K562 (cell line): ENCODE measurements around the gene ZNF585A. TPM values are rescaled to one million over a fixed set of nuclear protein-coding genes. Genes with fewer than 3 reads are reported as not detected.

Source experiments
- ATF7 ChIP-seq: fragments of 450-650 bp; IDR thresholded peaks from 2 replicates; pipeline ENCODE4 v1.7.1; 2014; ENCODE audit warnings: mild to moderate bottlenecking, moderate library complexity
- CBFB ChIP-seq: sonication (generic); formaldehyde crosslinking; IDR thresholded peaks from 2 replicates; pipeline ENCODE4 v1.4.0; 2020; ENCODE audit warnings: mild to moderate bottlenecking, missing genetic modification reagents
- CTBP1 ChIP-seq: fragments of 450-650 bp; IDR thresholded peaks from 2 replicates; pipeline ENCODE4 v1.6.1; 2016; ENCODE audit warnings: borderline replicate concordance
- GABPA ChIP-seq: fragments of 200-800 bp; sonication (Bioruptor generic); conservative IDR thresholded peaks from 2 replicates; pipeline ENCODE4 v1.6.1; 2016; ENCODE audit warnings: low read depth, missing genetic modification characterization, missing compliant biosample characterization
- HNRNPL ChIP-seq: fragments of 200-400 bp; formaldehyde crosslinking; IDR thresholded peaks from 2 replicates; pipeline ENCODE4 v1.6.1; 2017; ENCODE audit warnings: low read depth, mild to moderate bottlenecking, low read length
- KDM4B ChIP-seq, 2 experiments: fragments of 450-650 bp in 1 of 2; sonication (generic) in 1 of 2; IDR thresholded peaks; 2 replicates each; pipeline ENCODE4 v1.6.1; 2016 to 2017; ENCODE audit warnings: borderline replicate concordance in 2 of 2, antibody characterized with exemption in 1 of 2, low read depth in 1 of 2, mild to moderate bottlenecking in 1 of 2
- NCOA1 ChIP-seq: fragments of 450-650 bp; IDR thresholded peaks from 2 replicates; pipeline ENCODE4 v1.6.1; 2016; ENCODE audit warnings: low read depth
- NR1H2 ChIP-seq: sonication (generic); formaldehyde crosslinking; IDR thresholded peaks from 2 replicates; pipeline ENCODE4 v1.4.0; 2020; ENCODE audit warnings: mild to moderate bottlenecking, missing genetic modification reagents
- PCBP2 ChIP-seq: fragments of 200-400 bp; formaldehyde crosslinking; IDR thresholded peaks from 2 replicates; pipeline ENCODE4 v1.6.1; 2018; ENCODE audit warnings: low read length, low read depth, mild to moderate bottlenecking, moderate library complexity; ENCODE audit not compliant: poor library complexity, severe bottlenecking
- RBM39 ChIP-seq: fragments of 200-400 bp; formaldehyde crosslinking; optimal IDR thresholded peaks from 2 replicates; pipeline ENCODE3; 2018; ENCODE audit warnings: low read depth, low read length
- RHOXF2B ChIP-seq: fragments of 250-450 bp; sonication (Bioruptor Pico); conservative IDR thresholded peaks from 2 replicates; pipeline ENCODE4 v1.5.1; 2021
- SMAD4 ChIP-seq: fragments of 250-450 bp; sonication (Bioruptor Pico); conservative IDR thresholded peaks from 2 replicates; pipeline ENCODE4 v1.8.0; 2021; ENCODE audit warnings: inconsistent platforms, mild to moderate bottlenecking, moderate library complexity
- ZBTB7A ChIP-seq: IDR thresholded peaks from 2 replicates; pipeline ENCODE4 v1.6.1; 2011; ENCODE audit warnings: low read depth, mild to moderate bottlenecking, low read length, moderate library complexity, borderline replicate concordance; ENCODE audit not compliant: control insufficient read depth
- ZFP36 ChIP-seq: fragments of 150-350 bp; IDR thresholded peaks from 2 replicates; pipeline ENCODE4 v1.6.1; 2018; ENCODE audit warnings: low read length, low read depth; ENCODE audit not compliant: partially characterized antibody
- ZNF124 ChIP-seq: sonication (generic); formaldehyde crosslinking; IDR thresholded peaks from 2 replicates; pipeline ENCODE4 v1.8.1; 2022; ENCODE audit warnings: missing genetic modification reagents
- ZNF592 ChIP-seq: fragments of 450-650 bp; IDR thresholded peaks from 2 replicates; pipeline ENCODE4 v1.6.1; 2017; ENCODE audit warnings: antibody characterized with exemption, mild to moderate bottlenecking
- ZNF764 ChIP-seq: fragments of 250-450 bp; sonication (Bioruptor Pico); IDR thresholded peaks from 2 replicates; pipeline ENCODE4 v1.4.0; 2020; ENCODE audit warnings: low read depth, mild to moderate bottlenecking, moderate library complexity
- polyA plus RNA-seq, 8 experiments: library from polyadenylated mRNA; depleted of rRNA in 4 of 8; stranded (reverse) in 5 of 8; unstranded in 3 of 8; fragments of >200 nt; fragmentation: Nextera tagmentation in 2 of 8; fragmentation: Illumina TruSeq in 1 of 8; extraction: Ambion mirVana in 2 of 8; extraction: Trizol in 1 of 8; gene quantifications; 2 replicates each; pipeline versions ENCODE4 v1.2.1 to v1.2.3, GENCODE V29; 2011 to 2014; ENCODE audit warnings: inconsistent platforms in 1 of 8, missing spikeins in 1 of 8
- total RNA-seq, 7 experiments: library from RNA; depleted of rRNA in 6 of 7; stranded (reverse); fragments of >200 nt in 6 of 7; fragmentation: Illumina TruSeq in 2 of 7; extraction: Trizol in 2 of 7; gene quantifications; 2 replicates each; pipeline versions ENCODE4 v1.2.1 to v1.2.3, GENCODE V29; 2011 to 2021; ENCODE audit warnings: low replicate concordance in 1 of 7
- TF ChIP-seq, protein P1 (sequence below): sonication (generic); formaldehyde crosslinking; IDR thresholded peaks from 2 replicates; pipeline ENCODE4 v1.8.1; 2023; ENCODE audit warnings: mild to moderate bottlenecking, missing genetic modification reagents
- TF ChIP-seq, protein P2 (sequence below), 2 experiments: fragments of 200-800 bp in 1 of 2; sonication (Bioruptor generic) in 1 of 2; sonication (generic) in 1 of 2; formaldehyde crosslinking in 1 of 2; IDR thresholded peaks in 1 of 2; conservative IDR thresholded peaks in 1 of 2; 2 replicates each; pipeline versions ENCODE4 v1.5.0 to v1.6.1; 2016 to 2020; ENCODE audit warnings: missing compliant biosample characterization in 1 of 2, missing genetic modification characterization in 1 of 2, missing genetic modification reagents in 1 of 2

The ZNF585A gene
- total and polyA plus RNA-seq, 9 of the 15 experiments (the other 6 are each of a cell fraction or from before 2014, with no cell fraction given), result 5.6 to 31.0 (median 8.5) TPM

DNA sequence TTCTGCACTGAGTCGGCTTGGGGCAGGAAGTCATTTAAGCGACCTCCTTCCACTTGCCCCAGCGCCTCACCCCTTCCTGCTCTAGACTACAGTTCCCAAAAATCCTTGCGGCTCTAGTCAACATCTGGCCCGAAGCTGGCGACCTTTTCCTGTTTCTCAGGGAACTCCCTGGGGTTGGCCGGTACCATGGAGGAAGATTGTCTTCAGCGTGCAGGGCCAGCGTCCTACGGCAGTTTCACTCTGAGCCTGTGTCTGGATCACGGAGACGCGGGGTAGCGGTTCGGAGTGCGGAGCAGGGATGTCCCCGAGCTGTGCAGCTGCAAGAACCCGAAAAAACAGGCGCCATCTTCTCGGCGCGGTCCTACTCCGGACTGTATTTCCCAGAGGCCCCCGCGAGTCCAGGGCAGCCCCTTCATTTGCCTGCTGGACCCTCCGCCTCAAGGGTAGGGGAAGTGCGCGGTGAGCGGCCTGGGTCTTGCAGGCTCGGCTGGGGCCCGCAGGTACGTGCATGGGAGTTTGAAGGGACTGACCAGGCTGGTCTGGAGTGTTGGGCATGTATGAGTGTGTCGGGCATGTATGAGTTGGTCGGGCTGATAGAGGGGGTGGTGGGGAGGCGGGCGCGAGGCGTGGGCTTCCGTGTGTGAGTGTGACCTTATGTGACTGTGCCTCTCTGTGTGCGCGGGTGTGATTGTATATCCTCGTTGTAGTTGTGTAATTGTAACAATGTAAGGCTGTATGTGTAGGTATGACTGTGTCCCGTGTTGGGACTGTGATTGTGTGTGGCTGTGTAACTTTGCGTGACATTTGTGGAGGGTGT is 45.5 kb upstream of the ZNF585A start, which contains the start of gene ZNF383 (continued):
- no peak for TF ChIP-seq ZNF592
- no peak for TF ChIP-seq KDM4B (IDR thresholded peaks at IDR 0.05; ENCODE audit: borderline replicate concordance in 2 of 2, low read depth in 1 of 2)
- no peak for TF ChIP-seq PCBP2
- TF ChIP-seq NR1H2 (CRISPR knock-in tag), result 0 out of 2 replicates have a peak, but pooled peaks have one; percentile 50
- peak; percentile 23; the same call in 1 of the 2 replicates for TF ChIP-seq CTBP1
- TF ChIP-seq ZNF124, result no peak
- no peak for TF ChIP-seq CBFB
- TF ChIP-seq ZBTB7A, result peak; percentile 80; the same call in 1 of the 2 replicates
- peak; percentile 75 for TF ChIP-seq ATF7
- no peak for TF ChIP-seq NCOA1
- peak; percentile 85 for TF ChIP-seq GABPA (tag)
- no peak for TF ChIP-seq ZFP36
- TF ChIP-seq, protein P1, sequence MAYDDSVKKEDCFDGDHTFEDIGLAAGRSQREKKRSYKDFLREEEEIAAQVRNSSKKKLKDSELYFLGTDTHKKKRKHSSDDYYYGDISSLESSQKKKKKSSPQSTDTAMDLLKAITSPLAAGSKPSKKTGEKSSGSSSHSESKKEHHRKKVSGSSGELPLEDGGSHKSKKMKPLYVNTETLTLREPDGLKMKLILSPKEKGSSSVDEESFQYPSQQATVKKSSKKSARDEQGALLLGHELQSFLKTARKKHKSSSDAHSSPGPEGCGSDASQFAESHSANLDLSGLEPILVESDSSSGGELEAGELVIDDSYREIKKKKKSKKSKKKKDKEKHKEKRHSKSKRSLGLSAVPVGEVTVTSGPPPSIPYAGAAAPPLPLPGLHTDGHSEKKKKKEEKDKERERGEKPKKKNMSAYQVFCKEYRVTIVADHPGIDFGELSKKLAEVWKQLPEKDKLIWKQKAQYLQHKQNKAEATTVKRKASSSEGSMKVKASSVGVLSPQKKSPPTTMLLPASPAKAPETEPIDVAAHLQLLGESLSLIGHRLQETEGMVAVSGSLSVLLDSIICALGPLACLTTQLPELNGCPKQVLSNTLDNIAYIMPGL (CRISPR knock-in tag), result no peak
- TF ChIP-seq HNRNPL, result no peak
- TF ChIP-seq ZNF764 (CRISPR knock-in tag), result no peak
- TF ChIP-seq RBM39, result peak; percentile 68
- TF ChIP-seq RHOXF2B (CRISPR knock-in tag), result no peak
- no peak for TF ChIP-seq SMAD4
- TF ChIP-seq, protein P2, sequence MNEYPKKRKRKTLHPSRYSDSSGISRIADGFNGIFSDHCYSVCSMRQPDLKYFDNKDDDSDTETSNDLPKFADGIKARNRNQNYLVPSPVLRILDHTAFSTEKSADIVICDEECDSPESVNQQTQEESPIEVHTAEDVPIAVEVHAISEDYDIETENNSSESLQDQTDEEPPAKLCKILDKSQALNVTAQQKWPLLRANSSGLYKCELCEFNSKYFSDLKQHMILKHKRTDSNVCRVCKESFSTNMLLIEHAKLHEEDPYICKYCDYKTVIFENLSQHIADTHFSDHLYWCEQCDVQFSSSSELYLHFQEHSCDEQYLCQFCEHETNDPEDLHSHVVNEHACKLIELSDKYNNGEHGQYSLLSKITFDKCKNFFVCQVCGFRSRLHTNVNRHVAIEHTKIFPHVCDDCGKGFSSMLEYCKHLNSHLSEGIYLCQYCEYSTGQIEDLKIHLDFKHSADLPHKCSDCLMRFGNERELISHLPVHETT (CRISPR knock-in tag; conservative IDR thresholded peaks at IDR 0.05 in 1 of 2, IDR thresholded peaks at IDR 0.05 in 1 of 2), result no peak; a peak in 1 of 4 replicates
